ENCODE measurements around the gene INTS4.

DNA sequence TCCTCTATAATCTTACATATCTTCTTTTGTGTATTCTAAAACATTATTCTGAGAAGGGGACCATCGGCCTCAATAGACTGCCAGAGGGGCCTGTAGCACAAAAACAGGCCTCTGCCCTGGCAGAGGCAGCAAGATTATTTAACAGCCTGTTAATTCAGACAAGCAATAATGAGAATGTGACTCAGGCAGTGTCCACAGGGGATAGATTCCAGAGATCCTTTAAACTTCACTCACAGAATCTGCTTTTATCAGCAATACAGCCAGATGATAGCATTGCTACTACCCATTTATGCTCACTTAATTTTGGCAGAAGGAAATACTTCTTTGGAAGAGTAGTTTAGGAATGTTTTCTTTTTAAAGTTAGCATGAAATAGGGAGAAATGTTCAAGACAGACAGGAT, 128.7 kb downstream of the INTS4 start:
- TF ChIP-seq EP300 (IDR thresholded peaks at IDR 0.05) (no peak), POLR2AphosphoS5 (IDR thresholded peaks at IDR 0.05) (no peak), POLR2A (IDR thresholded peaks at IDR 0.05) (no peak)
- TF ChIP-seq, protein P1, sequence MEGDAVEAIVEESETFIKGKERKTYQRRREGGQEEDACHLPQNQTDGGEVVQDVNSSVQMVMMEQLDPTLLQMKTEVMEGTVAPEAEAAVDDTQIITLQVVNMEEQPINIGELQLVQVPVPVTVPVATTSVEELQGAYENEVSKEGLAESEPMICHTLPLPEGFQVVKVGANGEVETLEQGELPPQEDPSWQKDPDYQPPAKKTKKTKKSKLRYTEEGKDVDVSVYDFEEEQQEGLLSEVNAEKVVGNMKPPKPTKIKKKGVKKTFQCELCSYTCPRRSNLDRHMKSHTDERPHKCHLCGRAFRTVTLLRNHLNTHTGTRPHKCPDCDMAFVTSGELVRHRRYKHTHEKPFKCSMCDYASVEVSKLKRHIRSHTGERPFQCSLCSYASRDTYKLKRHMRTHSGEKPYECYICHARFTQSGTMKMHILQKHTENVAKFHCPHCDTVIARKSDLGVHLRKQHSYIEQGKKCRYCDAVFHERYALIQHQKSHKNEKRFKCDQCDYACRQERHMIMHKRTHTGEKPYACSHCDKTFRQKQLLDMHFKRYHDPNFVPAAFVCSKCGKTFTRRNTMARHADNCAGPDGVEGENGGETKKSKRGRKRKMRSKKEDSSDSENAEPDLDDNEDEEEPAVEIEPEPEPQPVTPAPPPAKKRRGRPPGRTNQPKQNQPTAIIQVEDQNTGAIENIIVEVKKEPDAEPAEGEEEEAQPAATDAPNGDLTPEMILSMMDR (IDR thresholded peaks at IDR 0.05): no peak
